ENCODE results near the gene DDX24. TPM values are rescaled to one million over a fixed set of nuclear protein-coding genes. Genes with fewer than 3 reads are reported as not detected.

DDX24 gene
- total and polyA plus RNA-seq, 2 donors (not counting 1 experiment from before 2014, with no cell fraction given): 143 to 192 TPM

- Histone ChIP-seq H3K27ac (ENCODE audit: insufficient read depth, low read length) (no peak overlapping the region), H3K9ac (ENCODE audit: insufficient read depth, low read length) (no peak overlapping the region), H3K79me2 (ENCODE audit: control insufficient read depth, insufficient read depth, low read length) (no peaks in the 10 kb centered on the region), H3K27me3 (ENCODE audit: control insufficient read depth, insufficient read depth, low read length) (no peaks in the 10 kb centered on the region), H2AFZ (ENCODE audit: low read length) (no peak overlapping the region), H3K36me3 (ENCODE audit: control insufficient read depth, insufficient read depth, low read length) (peaks cover 5% of the 10 kb centered on the region), H3K9me3 (ENCODE audit: control insufficient read depth, insufficient read depth, low read depth, low read length) (no peaks in the 10 kb centered on the region), H3K4me3 (replicated peaks in 1 of 4; ENCODE audit: control extremely low read depth in 1 of 4, insufficient read depth in 1 of 4, low read depth in 3 of 4, low read length in 4 of 4) (no peak overlapping the region), H3K4me2 (ENCODE audit: extremely low read depth, insufficient read depth, low read length) (no peak overlapping the region), H3K4me1 (ENCODE audit: control insufficient read depth, extremely low read depth, insufficient read depth, low read length) (peaks cover 25% of the 10 kb centered on the region), H4K20me1 (ENCODE audit: control insufficient read depth, extremely low read depth, insufficient read depth, low read length) (no peaks in the 10 kb centered on the region)
- DNase-seq (ENCODE audit: low read depth in 2 of 2): no peak
- no peak for TF ChIP-seq EZH2 (IDR thresholded peaks at IDR 0.05; ENCODE audit: low read length, missing control alignments)
- no peak for TF ChIP-seq CTCF (conservative IDR thresholded peaks at IDR 0.05 in 1 of 2, IDR thresholded peaks at IDR 0.05 in 1 of 2; ENCODE audit: low read depth in 1 of 2, low read length in 2 of 2)
Measured at GRCh38 chr14:94040247-94040646, 40.8 kb downstream of the DDX24 start.

GRCh38 chr14:94038921-94039629, 41.9 kb downstream of the DDX24 start:
- Histone ChIP-seq H3K9me3 (ENCODE audit: control insufficient read depth, insufficient read depth, low read depth, low read length) (no peaks in the 10 kb centered on the region), H4K20me1 (ENCODE audit: control insufficient read depth, extremely low read depth, insufficient read depth, low read length) (no peaks in the 10 kb centered on the region), H3K4me1 (ENCODE audit: control insufficient read depth, extremely low read depth, insufficient read depth, low read length) (peaks cover 25% of the 10 kb centered on the region), H3K4me3 (replicated peaks in 1 of 4; ENCODE audit: control extremely low read depth in 1 of 4, insufficient read depth in 1 of 4, low read depth in 3 of 4, low read length in 4 of 4) (no peak overlapping the region), H3K27me3 (ENCODE audit: control insufficient read depth, insufficient read depth, low read length) (no peaks in the 10 kb centered on the region), H3K36me3 (ENCODE audit: control insufficient read depth, insufficient read depth, low read length) (peaks cover 2% of the 10 kb centered on the region), H3K27ac (ENCODE audit: insufficient read depth, low read length) (no peak overlapping the region), H3K9ac (ENCODE audit: insufficient read depth, low read length) (no peak overlapping the region), H3K4me2 (ENCODE audit: extremely low read depth, insufficient read depth, low read length) (no peak overlapping the region), H2AFZ (ENCODE audit: low read length) (no peak overlapping the region), H3K79me2 (ENCODE audit: control insufficient read depth, insufficient read depth, low read length) (no peaks in the 10 kb centered on the region)
- TF ChIP-seq EZH2 (IDR thresholded peaks at IDR 0.05; ENCODE audit: low read length, missing control alignments) (no peak), CTCF (conservative IDR thresholded peaks at IDR 0.05 in 1 of 2, IDR thresholded peaks at IDR 0.05 in 1 of 2; ENCODE audit: low read depth in 1 of 2, low read length in 2 of 2) (no peak)
- no peak for DNase-seq (ENCODE audit: low read depth in 2 of 2)

GRCh38 chr14:94038510-94038909, 42.5 kb downstream of the DDX24 start:
- TF ChIP-seq EZH2 (IDR thresholded peaks at IDR 0.05; ENCODE audit: low read length, missing control alignments): no peak
- TF ChIP-seq CTCF (conservative IDR thresholded peaks at IDR 0.05 in 1 of 2, IDR thresholded peaks at IDR 0.05 in 1 of 2; ENCODE audit: low read depth in 1 of 2, low read length in 2 of 2): no peak
- H2AFZ ChIP-seq (ENCODE audit: low read length): no peak overlapping the region
- no peaks in the 10 kb centered on the region for H3K27me3 ChIP-seq (ENCODE audit: control insufficient read depth, insufficient read depth, low read length)
- H3K9me3 ChIP-seq (ENCODE audit: control insufficient read depth, insufficient read depth, low read depth, low read length): no peaks in the 10 kb centered on the region
- H3K36me3 ChIP-seq (ENCODE audit: control insufficient read depth, insufficient read depth, low read length): peaks cover under 1% of the 10 kb centered on the region
- DNase-seq (ENCODE audit: low read depth in 2 of 2): no peak
- peaks cover 23% of the 10 kb centered on the region for H3K4me1 ChIP-seq (ENCODE audit: control insufficient read depth, extremely low read depth, insufficient read depth, low read length)
- no peak overlapping the region for H3K4me2 ChIP-seq (ENCODE audit: extremely low read depth, insufficient read depth, low read length)
- H3K79me2 ChIP-seq (ENCODE audit: control insufficient read depth, insufficient read depth, low read length): no peaks in the 10 kb centered on the region
- no peaks in the 10 kb centered on the region for H4K20me1 ChIP-seq (ENCODE audit: control insufficient read depth, extremely low read depth, insufficient read depth, low read length)
- H3K9ac ChIP-seq (ENCODE audit: insufficient read depth, low read length): no peak overlapping the region
- no peak overlapping the region for H3K4me3 ChIP-seq (replicated peaks in 1 of 4; ENCODE audit: control extremely low read depth in 1 of 4, insufficient read depth in 1 of 4, low read depth in 3 of 4, low read length in 4 of 4)
- no peak overlapping the region for H3K27ac ChIP-seq (ENCODE audit: insufficient read depth, low read length)

All from fibroblast of lung (primary cell).